HUES6 (cell line): Measurements from ENCODE around the gene EMP3.
"Not testable (repeated sequence)": the region's sequence is repeated elsewhere in the genome, so short reads cannot be mapped to it uniquely, and the experiment has no call there.

Experiments
- H3K27ac ChIP-seq: 2 replicates; pipeline ENCODE4 v1.7.0; 2013; ENCODE audit warnings: low read depth, mild to moderate bottlenecking, low read length, inconsistent platforms
- H3K27me3 ChIP-seq: 2 replicates; pipeline ENCODE4 v1.6.1; 2013; ENCODE audit warnings: low read length; ENCODE audit not compliant: control insufficient read depth, insufficient read depth
- H3K36me3 ChIP-seq: 2 replicates; pipeline ENCODE4 v1.6.1; 2013; ENCODE audit warnings: low read length; ENCODE audit not compliant: control insufficient read depth, insufficient read depth
- H3K4me1 ChIP-seq: 2 replicates; pipeline ENCODE4 v1.6.1; 2013; ENCODE audit warnings: low read length; ENCODE audit not compliant: control insufficient read depth, insufficient read depth
- H3K4me3 ChIP-seq: 2 replicates; pipeline ENCODE4 v1.5.1; 2013; ENCODE audit warnings: low read depth, low read length
- H3K9ac ChIP-seq: one replicate; pipeline ENCODE4 v1.6.1; 2013; ENCODE audit warnings: mild to moderate bottlenecking, low read length
- H3K9me3 ChIP-seq: 2 replicates; pipeline ENCODE4 v1.6.1; 2013; ENCODE audit warnings: low read depth, low read length; ENCODE audit not compliant: control insufficient read depth, insufficient read depth

Gene EMP3

GRCh38 chr19:48315712-48316111 lies 9.6 kb upstream of the EMP3 start:
- Histone ChIP-seq H3K27me3 (no peaks in the 10 kb centered on the region), H3K9ac (no peak overlapping the region), H3K4me1 (peaks cover 19% of the 10 kb centered on the region), H3K27ac (no peak overlapping the region), H3K9me3 (no peaks in the 10 kb centered on the region), H3K36me3 (no peaks in the 10 kb centered on the region), H3K4me3 (no peak overlapping the region)

- not testable (repeated sequence) for H3K27me3 ChIP-seq, H3K36me3 ChIP-seq, H3K9ac ChIP-seq, H3K9me3 ChIP-seq, H3K27ac ChIP-seq, H3K4me3 ChIP-seq
- peaks cover 21% of the 10 kb centered on the region for H3K4me1 ChIP-seq
Measured at GRCh38 chr19:48317708-48317960, 7.7 kb upstream of the EMP3 start.

GRCh38 chr19:48318286-48318987 lies 6.9 kb upstream of the EMP3 start:
- H3K9ac ChIP-seq: no peak overlapping the region

GRCh38 chr19:48319647-48320541 lies 5.5 kb upstream of the EMP3 start:
- Histone ChIP-seq H3K4me1 (peaks cover 21% of the 10 kb centered on the region), H3K9ac (peak overlapping the region; percentile 31), H3K27ac (peak overlapping the region; percentile 53; the same call in 1 of the 2 replicates), H3K36me3 (no peaks in the 10 kb centered on the region), H3K4me3 (peak overlapping the region; percentile 60), H3K9me3 (no peaks in the 10 kb centered on the region), H3K27me3 (no peaks in the 10 kb centered on the region)

More at GRCh38 chr19:48318286-48318987, 6.9 kb upstream of the EMP3 start:
- H3K27ac ChIP-seq: no peak overlapping the region
- H3K9me3 ChIP-seq: no peaks in the 10 kb centered on the region
- H3K36me3 ChIP-seq: no peaks in the 10 kb centered on the region
- no peak overlapping the region for H3K4me3 ChIP-seq
- H3K4me1 ChIP-seq: peaks cover 21% of the 10 kb centered on the region
- no peaks in the 10 kb centered on the region for H3K27me3 ChIP-seq

GRCh38 chr19:48321372-48321621 lies 4.1 kb upstream of the EMP3 start:
- peaks cover 29% of the 10 kb centered on the region for H3K4me1 ChIP-seq
- H3K9me3 ChIP-seq: no peaks in the 10 kb centered on the region
- peak overlapping the region; percentile 27; the same call in 1 of the 2 replicates for H3K27ac ChIP-seq
- no peaks in the 10 kb centered on the region for H3K27me3 ChIP-seq
- no peaks in the 10 kb centered on the region for H3K36me3 ChIP-seq
- peak overlapping the region; percentile 63 for H3K9ac ChIP-seq
- peak overlapping the region; percentile 60 for H3K4me3 ChIP-seq

GRCh38 chr19:48321622-48322591 lies 3.4 kb upstream of the EMP3 start:
- Histone ChIP-seq H3K27me3 (no peaks in the 10 kb centered on the region), H3K4me3 (peak overlapping the region; percentile 60), H3K9ac (peak overlapping the region; percentile 63), H3K36me3 (no peaks in the 10 kb centered on the region), H3K9me3 (no peaks in the 10 kb centered on the region), H3K27ac (peak overlapping the region; percentile 27; the same call in 1 of the 2 replicates), H3K4me1 (peaks cover 29% of the 10 kb centered on the region)

GRCh38 chr19:48329167-48329891 lies 4.0 kb downstream of the EMP3 start:
- Histone ChIP-seq H3K4me3 (peak overlapping the region; percentile 60), H3K27ac (no peak overlapping the region), H3K27me3 (no peaks in the 10 kb centered on the region)

GRCh38 chr19:48330012-48330681 lies 4.8 kb downstream of the EMP3 start:
- peaks cover 29% of the 10 kb centered on the region for H3K4me1 ChIP-seq
- no peak overlapping the region for H3K27ac ChIP-seq
- H3K9ac ChIP-seq: no peak overlapping the region
- no peaks in the 10 kb centered on the region for H3K27me3 ChIP-seq
- H3K9me3 ChIP-seq: peaks cover 11% of the 10 kb centered on the region; the same call in 1 of the 2 replicates
- peak overlapping the region; percentile 60 for H3K4me3 ChIP-seq
- H3K36me3 ChIP-seq: peaks cover 3% of the 10 kb centered on the region; the same call in 1 of the 2 replicates

More at GRCh38 chr19:48329167-48329891, 4.0 kb downstream of the EMP3 start:
- peaks cover 29% of the 10 kb centered on the region for H3K4me1 ChIP-seq
- H3K9me3 ChIP-seq: peaks cover 11% of the 10 kb centered on the region; the same call in 1 of the 2 replicates
- H3K9ac ChIP-seq: no peak overlapping the region
- peaks cover 3% of the 10 kb centered on the region; the same call in 1 of the 2 replicates for H3K36me3 ChIP-seq

- peak overlapping the region; percentile 52 for H3K4me3 ChIP-seq
Measured at GRCh38 chr19:48332351-48332661, 7.0 kb downstream of the EMP3 start.

More at GRCh38 chr19:48332351-48332661, 7.0 kb downstream of the EMP3 start:
- Histone ChIP-seq H3K9ac (peak overlapping the region; percentile 22), H3K36me3 (peaks cover 3% of the 10 kb centered on the region; the same call in 1 of the 2 replicates), H3K4me1 (peaks cover 21% of the 10 kb centered on the region), H3K27ac (no peak overlapping the region), H3K9me3 (peaks cover 11% of the 10 kb centered on the region; the same call in 1 of the 2 replicates), H3K27me3 (no peaks in the 10 kb centered on the region)
